ENCODE data around the gene ZNF318. TPM values are rescaled to one million over a fixed set of nuclear protein-coding genes. Genes with fewer than 3 reads are reported as not detected.

ZNF318 gene
- total and polyA plus RNA-seq, 2 donors (not counting 3 experiments of a cell fraction or from before 2014, with no cell fraction given), result 7.1 to 13.6 TPM

- Histone ChIP-seq H3K4me1 (ENCODE audit: control insufficient read depth, extremely low read depth, insufficient read depth, low read length) (no peaks in the 10 kb centered on the region), H3K36me3 (ENCODE audit: control insufficient read depth in 2 of 2, extremely low read depth in 1 of 2, insufficient read depth in 2 of 2, low read length in 2 of 2) (no peaks in the 10 kb centered on the region), H3K4me3 (replicated peaks in 1 of 3; ENCODE audit: insufficient read depth in 1 of 3, low read depth in 1 of 3, low read length in 3 of 3) (no peak overlapping the region), H3K27me3 (ENCODE audit: control insufficient read depth in 2 of 2, insufficient read depth in 2 of 2, low read length in 2 of 2) (peaks cover 9% of the 10 kb centered on the region in 2 experiments), H3K9me3 (replicated peaks; ENCODE audit: control insufficient read depth, insufficient read depth, low read length) (no peaks in the 10 kb centered on the region), H3K9me1 (replicated peaks; ENCODE audit: control insufficient read depth, extremely low read depth, insufficient read depth, low read length) (no peaks in the 10 kb centered on the region), H3K9ac (replicated peaks; ENCODE audit: extremely low read depth, insufficient read depth, low read length) (no peak overlapping the region), H2AFZ (ENCODE audit: low read depth, low read length) (no peak overlapping the region), H4K20me1 (replicated peaks; ENCODE audit: control insufficient read depth, extremely low read depth, insufficient read depth, low read length) (no peaks in the 10 kb centered on the region), H3K79me2 (ENCODE audit: control insufficient read depth, insufficient read depth, low read length) (no peaks in the 10 kb centered on the region), H3K4me2 (ENCODE audit: insufficient read depth, low read length) (no peak overlapping the region), H3K27ac (ENCODE audit: insufficient read depth, low read depth, low read length) (no peak overlapping the region)
- ChIA-PET CTCF (interaction anchor here (1.2 to 1.9 kb wide), 2 partner anchors 8 to 68 kb away, joined by 4 read pairs; no protein-coding TSS in a partner anchor), POLR2A (no interaction called here)
- intact Hi-C loops (cut with micrococcal nuclease) (no loop called here), dilution Hi-C loops (cut with MboI; ENCODE audit: extremely low pct_ligation_motif_present, low sequenced_read_pairs) (no loop called here)
- no peak for FAIRE-seq
- no peak for TF ChIP-seq POLR2A (IDR thresholded peaks at IDR 0.05; ENCODE audit: low read depth, low read length)
- no peak for TF ChIP-seq EZH2 (IDR thresholded peaks at IDR 0.05; ENCODE audit: borderline replicate concordance, low read depth, low read length, severe bottlenecking)
- no peak for TF ChIP-seq CTCF (IDR thresholded peaks at IDR 0.05; ENCODE audit: extremely low read depth in 1 of 2, insufficient read depth in 1 of 2, low read depth in 1 of 2, low read length in 2 of 2)
- TF ChIP-seq MAX (IDR thresholded peaks at IDR 0.05; ENCODE audit: insufficient read depth, insufficient read length), result no peak
- TF ChIP-seq FOS (IDR thresholded peaks at IDR 0.05; ENCODE audit: borderline replicate concordance, insufficient read depth, low read length), result no peak
- no peak for TF ChIP-seq MYC (IDR thresholded peaks at IDR 0.05; ENCODE audit: low read depth, low read length)
- no peak for TF ChIP-seq GATA2 (IDR thresholded peaks at IDR 0.05; ENCODE audit: insufficient read depth, insufficient read length, low read depth, low read length)
- no peak for TF ChIP-seq POLR2AphosphoS5 (IDR thresholded peaks at IDR 0.05; ENCODE audit: insufficient read depth, low read depth, low read length)
- no peak for TF ChIP-seq JUN (IDR thresholded peaks at IDR 0.05; ENCODE audit: borderline replicate concordance, insufficient read depth, insufficient read length, low read depth)
- no TSS peak for BruUV-seq (replicated peaks)
- no peak for DNase-seq (ENCODE audit: low read depth, low spot score)
These were observed 32.3 kb upstream of the ZNF318 start for GRCh38 chr6:43401730-43402129.
